CD4-positive, alpha-beta T cell (primary cell): Measurements from ENCODE around the gene TAP2. TPM values are rescaled to one million over a fixed set of nuclear protein-coding genes. Genes with fewer than 3 reads are reported as not detected.

Experiments used
- ATAC-seq: fragments of 200-7000 bp; cut with Tn5 transposase; one replicate; pipeline ENCODE4 v1.10.0; 2022; ENCODE audit warnings: mild to moderate bottlenecking; ENCODE audit not compliant: poor library complexity
- CTCF ChIA-PET: fragments of 350-600 bp; sonication (Branson Sonifier 250); formaldehyde crosslinking; loops from one replicate; lab custom pipeline; 2021; ENCODE audit warnings: antibody characterized with exemption, inconsistent platforms; lab: Charles Lee
- POLR2A ChIA-PET: fragments of 350-600 bp; sonication (Branson Sonifier 250); formaldehyde crosslinking; loops from one replicate; lab custom pipeline; 2021; ENCODE audit warnings: antibody characterized with exemption, inconsistent platforms; lab: Charles Lee
- DNase-seq, 14 experiments: peaks; one replicate each; pipeline ENCODE4 v3.0.0-alpha.2; 2013 to 2020; ENCODE audit warnings: mixed read lengths in 2 of 14
- H3K27ac ChIP-seq, 2 donors: one replicate each; pipeline versions ENCODE4 v1.5.1 to v1.7.0; 2013; ENCODE audit warnings: low read length in 2 of 2, low read depth in 1 of 2, mild to moderate bottlenecking in 1 of 2
- H3K27me3 ChIP-seq, 2 experiments: 1 replicate in 1 of 2; 2 replicates in 1 of 2; pipeline versions ENCODE4 v1.6.1 to v1.7.0; 2013; ENCODE audit warnings: low read length in 2 of 2, control low read depth in 1 of 2, mild to moderate bottlenecking in 1 of 2, moderate library complexity in 1 of 2; ENCODE audit not compliant: insufficient read depth in 2 of 2, control insufficient read depth in 1 of 2
- H3K36me3 ChIP-seq: one replicate; pipeline ENCODE4 v1.6.1; 2013; ENCODE audit warnings: low read length, control low read depth; ENCODE audit not compliant: insufficient read depth
- H3K4me1 ChIP-seq: one replicate; pipeline ENCODE4 v1.6.1; 2013; ENCODE audit warnings: low read length, control low read depth; ENCODE audit not compliant: insufficient read depth
- H3K4me3 ChIP-seq: one replicate; pipeline ENCODE4 v1.5.1; 2013; ENCODE audit warnings: mild to moderate bottlenecking, low read length, moderate library complexity
- H3K9me3 ChIP-seq, 2 experiments: 1 replicate in 1 of 2; 2 replicates in 1 of 2; pipeline versions ENCODE4 v1.6.1 to v1.7.0; 2013; ENCODE audit warnings: low read length in 2 of 2, mild to moderate bottlenecking in 2 of 2, control low read depth in 1 of 2, moderate library complexity in 1 of 2; ENCODE audit not compliant: control insufficient read depth in 1 of 2, insufficient read depth in 1 of 2
- H3K27ac Mint-ChIP-seq: one replicate; pipeline ENCODE4 v1.8.0; 2020; ENCODE audit warnings: mixed read lengths
- H3K27me3 Mint-ChIP-seq: one replicate; pipeline ENCODE4 v1.8.0; 2021; ENCODE audit warnings: mixed read lengths
- H3K36me3 Mint-ChIP-seq: one replicate; pipeline ENCODE4 v1.8.0; 2021; ENCODE audit warnings: low read depth, mixed read lengths
- H3K4me1 Mint-ChIP-seq: one replicate; pipeline ENCODE4 v1.8.0; 2021; ENCODE audit warnings: low read depth, mixed read lengths
- H3K4me3 Mint-ChIP-seq: one replicate; pipeline ENCODE4 v1.8.0; 2020; ENCODE audit warnings: mild to moderate bottlenecking, mixed read lengths
- H3K9me3 Mint-ChIP-seq: one replicate; pipeline ENCODE4 v1.8.0; 2020; ENCODE audit warnings: mixed read lengths
- CTCF ChIP-seq: fragments of 200-600 bp; IDR thresholded peaks from one replicate; pipeline ENCODE4 v1.8.0; 2022; ENCODE audit warnings: antibody characterized with exemption, mild to moderate bottlenecking
- intact Hi-C, 2 experiments: fragments of 100-400 bp; cut with DNase I in 1 of 2; cut with micrococcal nuclease in 1 of 2; formaldehyde crosslinking; loops; one replicate each; pipeline versions ENCODE4 v1.15.1 to v1.9.0; 2023 to 2025; cut with DNase I, micrococcal nuclease
- total RNA-seq, 174 experiments: library from RNA in 2 of 174; stranded (reverse) in 2 of 174; gene quantifications; one replicate each; pipeline ENCODE4 v1.2.3 and lab custom pipeline; 2021 to 2026

TAP2 gene
- total RNA-seq, 2 experiments from 2014 or later, result 165 to 171 TPM

GRCh38 chr6:32865724-32866443, 27.3 kb upstream of the TAP2 start:
- DNase-seq (no peak), ATAC-seq (no peak)
- Histone ChIP-seq H3K27ac (no peak overlapping the region), H3K4me3 (no peak overlapping the region), H3K36me3 (peaks cover 5% of the 10 kb centered on the region), H3K9me3 (no peaks in the 10 kb centered on the region), H3K27me3 (no peaks in the 10 kb centered on the region), H3K4me1 (peaks cover 20% of the 10 kb centered on the region)
- H3K36me3 Mint-ChIP-seq, result peaks cover 11% of the 10 kb centered on the region
- H3K9me3 Mint-ChIP-seq, result no peaks in the 10 kb centered on the region
- no peak for TF ChIP-seq CTCF
- intact Hi-C loops, result loop anchor here (5.0 kb wide), 6 partner anchors 39 to 619 kb away; partner anchors contain the start of gene HLA-DRA (in 1 of the 2)
- H3K27me3 Mint-ChIP-seq, result no peaks in the 10 kb centered on the region
- no peak overlapping the region for H3K4me3 Mint-ChIP-seq
- POLR2A ChIA-PET, result interaction anchor here (6.5 kb wide), 1 partner anchor 24 kb away, joined by 282 read pairs; the partner anchor contains the start of genes PSMB8 and TAP2
- CTCF ChIA-PET, result interaction anchor here (0.6 to 10.2 kb wide), 3 partner anchors 11 to 26 kb away, joined by 3 to 186 read pairs (median 67); partner anchors contain the start of genes PSMB9, TAP1 and TAP2
- H3K4me1 Mint-ChIP-seq, result peaks cover 35% of the 10 kb centered on the region
- peak overlapping the region; percentile 82 for H3K27ac Mint-ChIP-seq

- intact Hi-C loops, result no loop called here
- Mint-ChIP-seq H3K27me3 (no peaks in the 10 kb centered on the region), H3K27ac (no peak overlapping the region), H3K36me3 (peaks cover 39% of the 10 kb centered on the region), H3K9me3 (no peaks in the 10 kb centered on the region), H3K4me1 (peaks cover 39% of the 10 kb centered on the region), H3K4me3 (no peak overlapping the region)
- no peaks in the 10 kb centered on the region for H3K9me3 ChIP-seq
- POLR2A ChIA-PET, result interaction anchor here (2.2 to 2.9 kb wide), 2 partner anchors 8 to 24 kb away, joined by 11 to 16 read pairs; partner anchors contain the start of genes PSMB9 and TAP2
- no peak for TF ChIP-seq CTCF
- H3K36me3 ChIP-seq, result peaks cover 37% of the 10 kb centered on the region
- ATAC-seq, result no peak
- H3K4me1 ChIP-seq, result peaks cover 31% of the 10 kb centered on the region
- no peak overlapping the region for H3K27ac ChIP-seq
- no peak overlapping the region for H3K4me3 ChIP-seq
- CTCF ChIA-PET, result interaction anchor here (0.8 to 2.1 kb wide), 2 partner anchors 9 to 24 kb away, joined by 3 to 6 read pairs; partner anchors contain the start of genes PSMB9, TAP1 and TAP2
- no peaks in the 10 kb centered on the region for H3K27me3 ChIP-seq
- no peak for DNase-seq
Measured at GRCh38 chr6:32862725-32863124, 24.2 kb upstream of the TAP2 start.

GRCh38 chr6:32860674-32861073, 22.1 kb upstream of the TAP2 start:
- Mint-ChIP-seq H3K4me1 (peaks cover 36% of the 10 kb centered on the region), H3K36me3 (peaks cover 58% of the 10 kb centered on the region)
- POLR2A ChIA-PET, result interaction anchor here (9.3 kb wide), 1 partner anchor 19 kb away, joined by 901 read pairs; the partner anchor contains the start of genes PSMB8 and TAP2

More at GRCh38 chr6:32860674-32861073, 22.1 kb upstream of the TAP2 start:
- peaks cover 32% of the 10 kb centered on the region for H3K4me1 ChIP-seq
- no peaks in the 10 kb centered on the region for H3K9me3 ChIP-seq
- peak overlapping the region in 1 of 2 donors; percentile 2 for H3K27ac ChIP-seq
- no peak for TF ChIP-seq CTCF
- no peak overlapping the region for H3K4me3 ChIP-seq
- DNase-seq (no peak), ATAC-seq (no peak)
- no peaks in the 10 kb centered on the region for H3K27me3 Mint-ChIP-seq
- no peak overlapping the region for H3K4me3 Mint-ChIP-seq
- H3K27me3 ChIP-seq, result no peaks in the 10 kb centered on the region
- H3K27ac Mint-ChIP-seq, result peak overlapping the region; percentile 43
- no peaks in the 10 kb centered on the region for H3K9me3 Mint-ChIP-seq
- CTCF ChIA-PET, result interaction anchor here (1.6 kb wide), 1 partner anchor 22 kb away, joined by 9 read pairs; the partner anchor contains the start of gene TAP2
- H3K36me3 ChIP-seq, result peaks cover 56% of the 10 kb centered on the region
- intact Hi-C loops, result no loop called here
